HepG2 (cell line): ENCODE measurements around the gene LRBA. TPM values are rescaled to one million over a fixed set of nuclear protein-coding genes. Genes with fewer than 3 reads are reported as not detected.

Experiments used
- ATAC-seq: fragments of 200-7000 bp; cut with Tn5 transposase; 3 replicates; pipeline ENCODE4 v1.9.1; 2020; ENCODE audit warnings: mild to moderate bottlenecking, moderate library complexity
- BruUV-seq: library from RNA; stranded (reverse); fragments of 400-500 nt; replicated peaks from 2 replicates; lab custom pipeline; 2021; lab: Mats Ljungman, UMichigan
- CTCF ChIA-PET: fragments of 300-600 bp; formaldehyde crosslinking; extraction: SDS; loops from one replicate; lab custom pipeline; 2021; ENCODE audit warnings: low total read pairs, inconsistent platforms, low intra/inter-chr PET ratio; lab: Yijun Ruan, JAX
- POLR2A ChIA-PET: fragments of 350-600 bp; sonication (Branson Sonifier 250); formaldehyde crosslinking; loops from one replicate; lab custom pipeline; 2020; ENCODE audit warnings: antibody characterized with exemption, inconsistent platforms; lab: Yijun Ruan, JAX
- DNase-seq: peaks from one replicate; pipeline ENCODE4 v3.0.0-alpha.2; 2015; ENCODE audit warnings: low spot score
- FAIRE-seq: peaks from 3 replicates; lab custom pipeline; 2011; peaks lifted over from hg19 to GRCh38; lab: Jason Lieb, UNC
- H2AFZ ChIP-seq: one replicate; pipeline ENCODE4 v1.6.1; 2011; ENCODE audit warnings: low read length, inconsistent platforms
- H3K27ac ChIP-seq: fragments of 300-600 bp; 3 replicates; pipeline ENCODE4 v1.8.0; 2011; ENCODE audit warnings: mixed run types, mild to moderate bottlenecking, mixed read lengths, low read length, inconsistent platforms; ENCODE audit not compliant: insufficient read depth; ENCODE audit errors: extremely low read length
- H3K27me3 ChIP-seq, 2 experiments: fragments of 200-600 bp in 1 of 2; 2 replicates in 1 of 2; 3 replicates in 1 of 2; pipeline versions ENCODE4 v1.6.0 to v1.8.0; 2011; ENCODE audit warnings: low read length in 2 of 2, mild to moderate bottlenecking in 2 of 2, moderate library complexity in 2 of 2, inconsistent platforms in 1 of 2; ENCODE audit not compliant: insufficient read depth in 2 of 2, control insufficient read depth in 1 of 2
- H3K36me3 ChIP-seq, 2 experiments: fragments of 200-600 bp in 1 of 2; replicated peaks in 1 of 2; 2 replicates in 1 of 2; 3 replicates in 1 of 2; pipeline versions ENCODE4 v1.5.1 to v1.8.0; 2011; ENCODE audit warnings: low read length in 2 of 2, inconsistent platforms in 1 of 2; ENCODE audit not compliant: insufficient read depth in 2 of 2, control insufficient read depth in 1 of 2
- H3K4me1 ChIP-seq: 2 replicates; pipeline ENCODE4 v1.5.1; 2012; ENCODE audit warnings: low read length, inconsistent platforms; ENCODE audit not compliant: insufficient read depth
- H3K4me2 ChIP-seq: 2 replicates; pipeline ENCODE4 v1.6.0; 2011; ENCODE audit warnings: low read depth, low read length, inconsistent platforms
- H3K4me3 ChIP-seq, 3 experiments: fragments of 200-600 bp in 1 of 3; sonication (generic), shearing (Covaris generic) in 1 of 3; replicated peaks in 1 of 3; 2 replicates each; pipeline ENCODE4 v1.5.1; 2011 to 2016; ENCODE audit warnings: low read length in 3 of 3, inconsistent platforms in 2 of 3, low read depth in 2 of 3, mild to moderate bottlenecking in 2 of 3, control low read depth in 1 of 3, mixed read lengths in 1 of 3; ENCODE audit not compliant: insufficient read depth in 1 of 3
- H3K79me2 ChIP-seq: one replicate; pipeline ENCODE4 v1.6.1; 2011; ENCODE audit warnings: low read length, inconsistent platforms; ENCODE audit not compliant: insufficient read depth
- H3K9ac ChIP-seq: 2 replicates; pipeline ENCODE4 v1.6.0; 2011; ENCODE audit warnings: mild to moderate bottlenecking, low read depth, low read length, inconsistent platforms; ENCODE audit not compliant: insufficient read depth
- H3K9me3 ChIP-seq: 2 replicates; pipeline ENCODE4 v1.5.1; 2012; ENCODE audit warnings: mild to moderate bottlenecking, low read length
- H4K20me1 ChIP-seq: 2 replicates; pipeline ENCODE4 v1.6.0; 2011; ENCODE audit warnings: inconsistent platforms, mild to moderate bottlenecking, low read length, moderate library complexity; ENCODE audit not compliant: insufficient read depth
- FIP1L1 ChIP-seq: fragments of 200-400 bp; formaldehyde crosslinking; IDR thresholded peaks from 2 replicates; pipeline ENCODE4 v1.6.1; 2018; ENCODE audit warnings: low read depth, mild to moderate bottlenecking, low read length, moderate library complexity, borderline replicate concordance; ENCODE audit not compliant: insufficient read depth
- HIC2 ChIP-seq: sonication (generic); formaldehyde crosslinking; IDR thresholded peaks from 2 replicates; pipeline ENCODE4 v1.9.0; 2022; ENCODE audit warnings: low read depth, missing genetic modification reagents
- HOXA7 ChIP-seq: sonication (generic); formaldehyde crosslinking; IDR thresholded peaks from 2 replicates; pipeline ENCODE4 v1.8.1; 2022; ENCODE audit warnings: mild to moderate bottlenecking, missing genetic modification reagents, moderate library complexity
- ZNF232 ChIP-seq: sonication (generic); formaldehyde crosslinking; IDR thresholded peaks from 2 replicates; pipeline ENCODE4 v1.4.0; 2020; ENCODE audit warnings: missing genetic modification reagents, borderline replicate concordance
- ZNF563 ChIP-seq: sonication (generic); formaldehyde crosslinking; IDR thresholded peaks from 2 replicates; pipeline ENCODE4 v1.8.0; 2022; ENCODE audit warnings: mild to moderate bottlenecking, moderate library complexity, missing genetic modification reagents
- ZNF781 ChIP-seq: sonication (generic); formaldehyde crosslinking; IDR thresholded peaks from 2 replicates; pipeline ENCODE4 v1.5.1; 2020; ENCODE audit warnings: borderline replicate concordance, mild to moderate bottlenecking, missing genetic modification reagents; ENCODE audit errors: not compliant biosample characterization
- WGBS: methylation state at CpG from one replicate; pipeline ENCODE4 v1.1.6; 2017; ENCODE audit warnings: low lambda C conversion rate; 5-methylcytosine and 5-hydroxymethylcytosine counted together
- in situ Hi-C: cut with HindIII; loops from 2 replicates; pipeline ENCODE4 v1.10.0; 2017; ENCODE audit warnings: low pct_unique_long_range_greater_than_20kb; ENCODE audit not compliant: extremely low pct_ligation_motif_present
- intact Hi-C: fragments of 100-400 bp; cut with micrococcal nuclease; formaldehyde crosslinking; loops from one replicate; pipeline ENCODE4 v1.10.0; 2022; ENCODE audit not compliant: unreplicated experiment
- polyA plus RNA-seq, 8 experiments: library from polyadenylated mRNA; depleted of rRNA in 3 of 8; stranded (reverse) in 7 of 8; unstranded in 1 of 8; fragments of >200 nt; fragmentation: Illumina TruSeq in 4 of 8; extraction: Trizol in 4 of 8; gene quantifications; 2 replicates each; pipeline versions ENCODE4 v1.2.1 to v1.2.3, GENCODE V29; 2011 to 2016; ENCODE audit warnings: low read depth in 4 of 8, missing spikeins in 1 of 8, mixed read lengths in 1 of 8; ENCODE audit not compliant: insufficient read depth in 1 of 8
- total RNA-seq, 5 experiments: library from RNA; depleted of rRNA; stranded (reverse); fragments of >200 nt; fragmentation: Illumina TruSeq; extraction: Trizol; gene quantifications; 2 replicates each; pipeline ENCODE4 v1.2.3, GENCODE V29; 2016; ENCODE audit warnings: low read depth in 1 of 5
- TF ChIP-seq, protein P1 (sequence below): sonication (generic); formaldehyde crosslinking; IDR thresholded peaks from 2 replicates; pipeline ENCODE4 v1.4.0; 2020; ENCODE audit warnings: mild to moderate bottlenecking, missing genetic modification reagents

Gene LRBA
- total and polyA plus RNA-seq, 2 of the 13 experiments (the other 11 are each of a cell fraction or from before 2014, with no cell fraction given), result 21.0 to 37.2 TPM

GRCh38 chr4:150773032-150773431 lies 242.1 kb downstream of the LRBA start:
- Histone ChIP-seq H3K27me3 (no peaks in the 10 kb centered on the region), H2AFZ (no peak overlapping the region), H4K20me1 (no peaks in the 10 kb centered on the region), H3K4me3 (no peak overlapping the region), H3K79me2 (no peaks in the 10 kb centered on the region), H3K9me3 (no peaks in the 10 kb centered on the region), H3K36me3 (no peaks in the 10 kb centered on the region)
- ATAC-seq, result no peak
- no peak for FAIRE-seq
- CTCF ChIA-PET, result no interaction called here
- 90% methylated on average over 4 of the region's 4 CpGs for WGBS
- POLR2A ChIA-PET, result no interaction called here
- TF ChIP-seq ZNF232 (CRISPR knock-in tag) (no peak), FIP1L1 (no peak), ZNF781 (CRISPR knock-in tag) (no peak), HIC2 (CRISPR knock-in tag) (no peak), ZNF563 (CRISPR knock-in tag) (no peak), HOXA7 (CRISPR knock-in tag) (no peak)
- TF ChIP-seq, protein P1, sequence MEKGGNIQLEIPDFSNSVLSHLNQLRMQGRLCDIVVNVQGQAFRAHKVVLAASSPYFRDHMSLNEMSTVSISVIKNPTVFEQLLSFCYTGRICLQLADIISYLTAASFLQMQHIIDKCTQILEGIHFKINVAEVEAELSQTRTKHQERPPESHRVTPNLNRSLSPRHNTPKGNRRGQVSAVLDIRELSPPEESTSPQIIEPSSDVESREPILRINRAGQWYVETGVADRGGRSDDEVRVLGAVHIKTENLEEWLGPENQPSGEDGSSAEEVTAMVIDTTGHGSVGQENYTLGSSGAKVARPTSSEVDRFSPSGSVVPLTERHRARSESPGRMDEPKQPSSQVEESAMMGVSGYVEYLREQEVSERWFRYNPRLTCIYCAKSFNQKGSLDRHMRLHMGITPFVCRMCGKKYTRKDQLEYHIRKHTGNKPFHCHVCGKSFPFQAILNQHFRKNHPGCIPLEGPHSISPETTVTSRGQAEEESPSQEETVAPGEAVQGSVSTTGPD (CRISPR knock-in tag), result no peak
- TF ChIP-seq, all 625 proteins: peak for 0
- in situ Hi-C loops (no loop called here), intact Hi-C loops (no loop called here)
- no TSS peak for BruUV-seq
- Histone ChIP-seq H3K4me1 (peaks cover 12% of the 10 kb centered on the region), H3K4me2 (no peak overlapping the region), H3K9ac (no peak overlapping the region), H3K27ac (no peak overlapping the region)
- no peak for DNase-seq
